RWPE2 (cell line): ENCODE results near the gene BAG5.

ENCODE experiments used
- ATAC-seq: fragments of 200-7000 bp; cut with Tn5 transposase; 3 replicates; pipeline ENCODE4 v1.9.1; 2021; ENCODE audit warnings: low read depth
- DNase-seq: peaks from one replicate; pipeline ENCODE4 v3.0.0-alpha.2; 2020; ENCODE audit warnings: low spot score
- H3K27ac ChIP-seq: fragments of 450-650 bp; 2 replicates; pipeline ENCODE4 v1.5.1; 2017; ENCODE audit warnings: mild to moderate bottlenecking; ENCODE audit not compliant: poor library complexity, severe bottlenecking
- H3K27me3 ChIP-seq: fragments of 250-450 bp; sonication (Bioruptor Pico); 2 replicates; pipeline ENCODE4 v1.5.1; 2021; ENCODE audit warnings: mild to moderate bottlenecking, moderate library complexity; ENCODE audit not compliant: insufficient read depth, poor library complexity, severe bottlenecking
- H3K36me3 ChIP-seq: fragments of 250-450 bp; sonication (Bioruptor Pico); 2 replicates; pipeline ENCODE4 v1.5.1; 2020; ENCODE audit warnings: low read depth, mild to moderate bottlenecking, moderate library complexity
- H3K4me1 ChIP-seq: fragments of 250-450 bp; sonication (Bioruptor Pico); 2 replicates; pipeline ENCODE4 v1.5.1; 2021; ENCODE audit warnings: mild to moderate bottlenecking, moderate library complexity; ENCODE audit not compliant: insufficient read depth, poor library complexity, severe bottlenecking
- H3K4me3 ChIP-seq: fragments of 250-450 bp; sonication (Bioruptor Pico); 2 replicates; pipeline ENCODE4 v1.5.1; 2021; ENCODE audit warnings: mild to moderate bottlenecking, moderate library complexity; ENCODE audit not compliant: severe bottlenecking
- H3K9me3 ChIP-seq: fragments of 250-450 bp; sonication (Bioruptor Pico); 2 replicates; pipeline ENCODE4 v1.5.1; 2021; ENCODE audit warnings: mild to moderate bottlenecking, moderate library complexity; ENCODE audit not compliant: severe bottlenecking
- TF ChIP-seq, protein P1 (sequence below): fragments of 450-650 bp; IDR thresholded peaks from one replicate; pipeline ENCODE4 v1.5.1; 2017; ENCODE audit warnings: mild to moderate bottlenecking, moderate library complexity; ENCODE audit not compliant: poor library complexity, severe bottlenecking

The BAG5 gene

DNA sequence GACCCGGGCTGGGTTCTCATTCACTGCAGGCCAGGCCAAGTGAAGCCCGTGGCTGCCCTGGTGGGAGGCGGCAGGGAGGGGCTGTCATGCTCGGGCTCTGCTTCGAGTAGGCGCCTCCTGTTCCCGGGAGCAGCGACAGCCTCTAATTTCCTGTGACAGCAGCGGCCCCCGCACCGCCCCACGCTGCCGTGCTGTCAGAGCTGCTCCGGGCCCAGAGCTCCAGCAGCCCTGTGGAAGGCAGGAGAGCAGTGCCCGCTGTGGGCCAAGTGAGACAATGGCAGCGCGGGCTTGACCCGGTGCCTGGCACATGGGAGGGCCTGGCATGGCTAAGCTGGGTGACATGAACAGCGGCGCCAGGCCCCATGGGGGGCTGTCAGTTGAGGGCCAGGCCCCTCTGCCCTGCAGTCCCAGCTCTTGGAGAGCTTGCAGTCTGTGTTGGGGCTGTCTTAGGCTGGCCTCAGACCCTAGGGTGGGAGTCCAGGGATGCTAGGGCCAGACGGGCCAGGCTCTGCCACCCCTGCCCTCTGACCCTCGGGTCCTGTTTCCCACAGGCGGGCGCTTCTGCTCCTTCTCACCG is 28.4 kb downstream of the BAG5 start:
- TF ChIP-seq, protein P1, sequence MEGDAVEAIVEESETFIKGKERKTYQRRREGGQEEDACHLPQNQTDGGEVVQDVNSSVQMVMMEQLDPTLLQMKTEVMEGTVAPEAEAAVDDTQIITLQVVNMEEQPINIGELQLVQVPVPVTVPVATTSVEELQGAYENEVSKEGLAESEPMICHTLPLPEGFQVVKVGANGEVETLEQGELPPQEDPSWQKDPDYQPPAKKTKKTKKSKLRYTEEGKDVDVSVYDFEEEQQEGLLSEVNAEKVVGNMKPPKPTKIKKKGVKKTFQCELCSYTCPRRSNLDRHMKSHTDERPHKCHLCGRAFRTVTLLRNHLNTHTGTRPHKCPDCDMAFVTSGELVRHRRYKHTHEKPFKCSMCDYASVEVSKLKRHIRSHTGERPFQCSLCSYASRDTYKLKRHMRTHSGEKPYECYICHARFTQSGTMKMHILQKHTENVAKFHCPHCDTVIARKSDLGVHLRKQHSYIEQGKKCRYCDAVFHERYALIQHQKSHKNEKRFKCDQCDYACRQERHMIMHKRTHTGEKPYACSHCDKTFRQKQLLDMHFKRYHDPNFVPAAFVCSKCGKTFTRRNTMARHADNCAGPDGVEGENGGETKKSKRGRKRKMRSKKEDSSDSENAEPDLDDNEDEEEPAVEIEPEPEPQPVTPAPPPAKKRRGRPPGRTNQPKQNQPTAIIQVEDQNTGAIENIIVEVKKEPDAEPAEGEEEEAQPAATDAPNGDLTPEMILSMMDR, result no peak
- no peak for DNase-seq
- Histone ChIP-seq H3K4me1 (peaks cover 6% of the 10 kb centered on the region), H3K4me3 (no peak overlapping the region), H3K36me3 (peaks cover 12% of the 10 kb centered on the region), H3K9me3 (no peaks in the 10 kb centered on the region), H3K27me3 (no peaks in the 10 kb centered on the region), H3K27ac (no peak overlapping the region)
- ATAC-seq, result no peak

DNA sequence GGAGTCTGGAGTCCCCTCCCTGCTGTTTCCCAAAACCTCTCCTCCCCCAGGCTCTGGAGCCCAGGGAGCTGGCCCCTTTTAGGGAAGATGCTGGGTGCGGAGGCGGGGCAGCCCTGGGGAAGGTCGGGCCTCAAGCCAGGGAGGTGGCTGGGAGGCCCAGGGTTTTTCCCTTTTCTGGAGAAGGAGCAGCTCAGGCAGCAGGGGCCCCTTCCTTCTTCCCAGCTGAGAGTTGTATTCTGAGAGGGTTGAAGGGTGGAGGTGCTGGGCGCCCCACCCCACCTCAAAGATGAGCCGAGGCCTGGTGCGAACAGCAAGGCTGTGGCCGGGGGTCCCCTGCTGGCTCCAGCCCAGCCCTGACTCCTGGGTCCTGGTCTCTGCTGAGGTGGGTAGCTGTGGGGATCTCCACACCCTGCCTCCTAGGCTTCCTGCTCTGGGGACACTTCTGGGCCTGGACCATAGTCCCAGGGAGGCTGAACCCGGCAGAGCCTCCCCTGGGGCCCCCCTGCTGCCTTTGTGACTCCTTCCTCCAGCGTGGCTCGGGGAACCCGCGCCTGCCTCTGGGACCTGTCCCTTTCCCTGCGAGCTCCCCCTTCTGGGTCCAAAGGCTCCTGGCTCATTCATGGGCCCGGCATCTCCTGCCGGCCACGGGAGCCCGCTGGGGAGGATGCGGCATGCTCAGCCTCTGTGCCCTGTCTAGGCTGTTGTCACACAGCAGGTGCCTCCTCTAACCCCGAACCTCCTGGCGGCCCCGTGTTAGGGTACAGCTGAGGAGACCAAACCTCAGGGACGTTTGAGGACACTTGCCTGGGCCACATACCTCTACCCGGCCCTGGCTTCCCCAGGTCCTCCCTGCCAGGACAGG is 29.1 kb downstream of the BAG5 start:
- H3K9me3 ChIP-seq, result no peaks in the 10 kb centered on the region
- no peaks in the 10 kb centered on the region for H3K27me3 ChIP-seq
- DNase-seq, result no peak
- TF ChIP-seq, protein P1, result no peak
- H3K36me3 ChIP-seq, result peaks cover 12% of the 10 kb centered on the region
- H3K27ac ChIP-seq, result no peak overlapping the region
- no peak overlapping the region for H3K4me3 ChIP-seq
- H3K4me1 ChIP-seq, result peaks cover 6% of the 10 kb centered on the region
- no peak for ATAC-seq

DNA sequence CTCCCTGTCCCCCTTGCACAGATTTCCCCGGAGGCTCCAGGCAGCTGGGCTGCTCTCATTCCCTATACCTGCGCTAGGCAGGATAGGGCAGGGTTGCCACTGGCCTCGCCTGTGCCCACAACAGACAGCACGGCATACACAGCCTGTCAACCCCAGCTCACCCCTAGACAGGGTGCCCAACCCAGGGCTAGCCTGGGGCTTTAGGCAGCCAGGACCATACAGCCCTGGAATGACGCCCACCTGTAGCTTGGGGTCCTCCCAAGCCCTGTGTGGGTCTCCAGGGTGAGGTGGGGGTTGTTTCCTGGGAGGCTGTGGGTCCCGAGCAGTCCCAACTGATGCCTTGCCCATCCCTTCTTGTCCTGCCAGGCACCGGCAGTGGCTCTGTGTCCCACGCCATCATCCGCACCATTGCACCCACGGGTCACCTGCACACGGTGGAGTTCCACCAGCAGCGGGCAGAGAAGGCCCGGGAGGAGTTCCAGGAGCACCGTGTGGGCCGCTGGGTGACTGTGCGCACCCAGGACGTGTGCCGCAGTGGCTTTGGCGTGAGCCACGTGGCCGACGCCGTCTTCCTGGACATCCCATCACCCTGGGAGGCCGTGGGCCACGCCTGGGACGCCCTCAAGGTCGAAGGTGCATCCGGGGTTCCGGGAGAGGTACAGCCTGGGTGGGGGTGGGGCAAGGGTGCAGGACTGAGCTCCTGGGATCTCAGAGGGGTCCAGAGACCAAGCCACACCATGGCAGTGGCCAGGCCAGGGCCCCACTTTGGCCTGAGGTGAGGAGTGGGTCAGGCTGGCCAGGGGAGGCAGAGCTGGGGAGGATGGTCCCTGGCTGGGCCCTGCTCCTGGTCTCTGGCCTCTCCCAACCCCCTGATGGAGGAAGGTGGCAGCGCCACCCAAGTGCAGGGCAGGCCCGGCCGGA is 30.0 kb downstream of the BAG5 start:
- Histone ChIP-seq H3K4me3 (no peak overlapping the region), H3K27ac (no peak overlapping the region), H3K27me3 (no peaks in the 10 kb centered on the region), H3K36me3 (peaks cover 12% of the 10 kb centered on the region), H3K4me1 (peaks cover 6% of the 10 kb centered on the region), H3K9me3 (no peaks in the 10 kb centered on the region)
- DNase-seq, result no peak
- no peak for ATAC-seq
- TF ChIP-seq, protein P1, result no peak

DNA sequence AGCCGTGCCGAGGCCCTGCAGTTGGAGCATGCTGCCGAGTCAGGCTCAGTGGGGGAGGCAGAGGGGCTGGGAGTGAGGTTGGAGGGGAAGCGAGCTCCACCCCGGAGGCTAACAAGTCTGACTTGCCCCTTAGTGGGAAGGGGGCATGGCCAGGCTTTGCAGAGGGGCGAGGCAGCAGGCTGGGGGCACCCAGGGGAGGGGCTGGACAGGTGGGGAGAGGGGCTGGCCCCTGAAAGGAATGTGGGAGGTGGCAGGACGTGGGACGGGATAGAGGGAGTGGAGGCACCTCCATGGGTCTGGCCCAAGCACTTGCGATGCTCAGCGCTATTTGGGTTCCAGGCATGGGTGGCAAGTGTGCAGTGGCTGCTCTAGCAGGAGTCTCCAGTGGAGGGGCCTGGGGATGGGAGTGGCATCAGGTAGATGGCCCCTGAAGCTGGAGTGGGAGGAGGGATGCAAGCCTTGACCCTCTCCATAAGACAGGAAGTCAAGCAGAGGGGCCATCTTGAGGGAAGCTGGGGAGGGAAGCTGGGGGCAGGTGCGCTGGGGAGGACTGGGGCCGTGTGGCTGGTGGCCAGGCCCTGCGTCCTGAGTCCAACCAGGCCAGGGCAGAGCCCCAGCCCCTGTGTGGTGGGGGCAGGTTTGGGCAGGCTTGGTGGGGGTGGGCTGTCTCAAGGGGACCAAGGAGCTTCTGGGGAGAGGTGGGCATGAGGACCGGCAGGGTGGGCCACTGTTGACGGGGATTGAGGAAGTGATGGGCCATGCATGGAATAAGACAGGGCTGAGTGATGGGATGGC is 30.8 kb downstream of the BAG5 start:
- H3K36me3 ChIP-seq, result peaks cover 12% of the 10 kb centered on the region

More for the DNA sequence above, 30.8 kb downstream of the BAG5 start:
- Histone ChIP-seq H3K4me3 (no peak overlapping the region), H3K4me1 (peaks cover 6% of the 10 kb centered on the region), H3K27ac (no peak overlapping the region), H3K27me3 (no peaks in the 10 kb centered on the region), H3K9me3 (no peaks in the 10 kb centered on the region)
- ATAC-seq, result no peak
- DNase-seq, result no peak
- TF ChIP-seq, protein P1, result no peak
